GM21528 (cell line): ENCODE data around the gene NEURL1B.
"Not testable (repeated sequence)": the region's sequence is repeated elsewhere in the genome, so short reads cannot be mapped to it uniquely, and the experiment has no call there.

Experiments used
- ATAC-seq: cut with Tn5 transposase; IDR thresholded peaks from one replicate; pipeline ENCODE4 v1.9.1; 2021; ENCODE audit warnings: mild to moderate bottlenecking, moderate library complexity; ENCODE audit not compliant: unreplicated experiment, low FRiP score

NEURL1B gene, protein sequence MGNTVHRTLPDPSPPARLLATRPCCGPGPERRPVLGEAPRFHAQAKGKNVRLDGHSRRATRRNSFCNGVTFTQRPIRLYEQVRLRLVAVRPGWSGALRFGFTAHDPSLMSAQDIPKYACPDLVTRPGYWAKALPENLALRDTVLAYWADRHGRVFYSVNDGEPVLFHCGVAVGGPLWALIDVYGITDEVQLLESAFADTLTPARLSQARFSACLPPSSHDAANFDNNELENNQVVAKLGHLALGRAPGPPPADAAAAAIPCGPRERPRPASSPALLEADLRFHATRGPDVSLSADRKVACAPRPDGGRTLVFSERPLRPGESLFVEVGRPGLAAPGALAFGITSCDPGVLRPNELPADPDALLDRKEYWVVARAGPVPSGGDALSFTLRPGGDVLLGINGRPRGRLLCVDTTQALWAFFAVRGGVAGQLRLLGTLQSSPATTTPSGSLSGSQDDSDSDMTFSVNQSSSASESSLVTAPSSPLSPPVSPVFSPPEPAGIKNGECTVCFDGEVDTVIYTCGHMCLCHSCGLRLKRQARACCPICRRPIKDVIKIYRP

DNA sequence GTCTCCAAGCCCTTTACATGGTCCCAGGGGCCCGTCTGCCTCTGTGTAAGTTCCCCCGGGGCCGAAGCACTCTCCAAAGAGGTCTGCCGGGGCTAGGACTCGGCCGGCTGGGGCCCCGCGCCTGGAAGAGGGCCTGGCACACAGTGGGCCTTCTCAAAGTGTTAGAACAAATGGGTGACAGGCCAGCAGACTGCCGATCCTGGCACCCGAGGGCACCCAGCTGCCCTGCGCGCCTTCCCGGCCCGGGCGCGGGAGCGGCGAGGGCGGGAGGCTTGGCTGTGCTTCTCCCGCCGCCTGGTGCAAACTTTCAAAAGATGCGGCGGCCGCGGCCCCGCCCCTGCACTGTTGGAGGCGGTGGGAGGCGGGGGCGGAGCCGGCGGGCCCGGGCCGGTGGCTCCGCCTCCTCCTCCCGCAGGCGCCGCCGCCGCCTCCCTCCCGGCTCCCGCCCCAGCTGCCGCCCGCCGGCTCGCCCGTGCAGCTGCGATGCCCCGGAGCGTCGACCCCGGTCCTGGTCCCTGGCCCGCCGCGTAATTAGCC is at the start of gene NEURL1B:
NEURL1B (plus strand) TSS at position 442 of the 537 bp plus-strand sequence. CDS start 144 bp downstream, outside the sequence.
- peak; percentile 64 for ATAC-seq

DNA sequence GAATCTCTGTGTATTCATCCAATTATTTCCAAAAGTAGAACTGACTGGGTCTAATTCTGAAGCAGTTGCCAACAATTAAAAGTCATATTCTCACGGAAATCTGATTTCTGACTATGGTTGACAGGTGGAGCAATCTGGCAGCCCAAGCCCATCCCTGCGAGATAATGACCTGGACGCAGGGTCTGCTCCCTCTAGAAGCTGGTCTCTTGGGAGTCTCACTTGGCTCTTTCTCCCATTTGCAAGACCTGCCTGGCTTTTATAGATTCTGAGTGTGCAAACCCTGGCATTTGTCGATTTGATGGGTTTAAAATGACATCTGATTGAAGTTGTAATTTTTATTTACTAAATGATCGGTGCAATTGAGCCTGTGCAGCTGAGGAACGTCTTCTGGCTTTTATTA is 49.4 kb upstream of the NEURL1B start:
- ATAC-seq: no peak

DNA sequence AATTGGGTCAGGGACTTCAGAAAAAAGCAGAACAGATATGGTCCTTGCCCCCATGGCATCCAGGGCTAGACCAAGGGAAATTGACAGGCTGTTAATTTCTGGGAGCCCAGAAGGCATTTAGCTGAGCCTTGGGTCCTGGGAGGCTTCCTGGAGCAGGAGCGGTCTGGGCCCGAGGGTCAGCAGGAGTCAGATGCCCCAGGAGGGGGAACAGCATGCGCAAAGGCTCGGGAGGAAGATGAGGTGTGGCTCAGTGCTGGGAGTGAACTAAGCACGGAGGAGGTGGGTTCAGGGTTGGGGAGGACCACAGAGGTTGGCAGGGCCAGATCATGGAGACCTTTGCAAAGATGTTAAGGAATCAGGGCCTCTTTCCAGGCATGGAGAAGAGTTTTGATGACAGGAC is 48.2 kb upstream of the NEURL1B start:
- ATAC-seq: no peak

DNA sequence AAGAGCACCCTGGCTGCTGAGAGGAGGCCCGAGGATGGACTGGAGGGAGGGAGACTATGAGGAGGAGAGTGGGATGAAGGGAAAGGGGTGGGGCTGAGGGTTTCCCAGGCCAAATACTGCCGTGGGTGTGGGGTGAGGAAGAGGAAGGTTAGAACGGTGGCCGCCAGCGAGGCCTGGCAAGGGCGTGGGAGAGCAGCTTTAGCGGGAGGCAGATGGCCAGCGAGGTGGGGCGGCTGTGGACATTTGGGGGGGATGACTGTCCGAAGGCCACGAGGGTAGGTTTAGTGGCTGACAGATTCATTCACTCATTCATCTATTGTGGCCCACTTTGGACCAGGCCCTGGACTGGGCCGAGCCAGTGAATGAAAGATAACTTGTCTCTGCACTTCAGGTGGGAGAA is 47.8 kb upstream of the NEURL1B start:
- ATAC-seq: no peak

DNA sequence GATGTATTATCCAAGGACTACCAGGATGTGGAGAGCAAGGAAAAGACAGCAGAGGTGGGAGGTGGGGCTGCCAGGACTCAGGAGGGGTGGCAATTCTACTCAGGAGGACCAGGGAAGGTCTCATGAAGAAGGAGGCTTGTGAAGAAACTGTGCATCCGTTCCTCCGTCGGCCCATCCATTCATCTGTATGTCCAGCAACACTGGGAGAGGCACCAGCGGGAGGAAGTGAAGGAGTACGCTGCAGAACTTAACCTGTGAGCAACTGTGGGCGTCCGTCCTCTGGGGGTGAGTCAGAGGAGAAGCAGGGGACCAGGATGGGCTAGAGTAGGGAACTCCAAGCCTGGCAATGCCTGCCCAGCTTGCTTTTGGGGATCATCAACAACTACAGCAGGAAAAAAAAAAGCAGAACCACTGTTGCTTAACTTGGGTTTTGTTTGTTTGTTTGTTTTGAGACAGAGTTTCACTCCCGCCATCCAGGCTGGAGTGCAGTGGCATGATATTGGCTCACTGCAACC is 47.3 kb upstream of the NEURL1B start:
- ATAC-seq: no peak

DNA sequence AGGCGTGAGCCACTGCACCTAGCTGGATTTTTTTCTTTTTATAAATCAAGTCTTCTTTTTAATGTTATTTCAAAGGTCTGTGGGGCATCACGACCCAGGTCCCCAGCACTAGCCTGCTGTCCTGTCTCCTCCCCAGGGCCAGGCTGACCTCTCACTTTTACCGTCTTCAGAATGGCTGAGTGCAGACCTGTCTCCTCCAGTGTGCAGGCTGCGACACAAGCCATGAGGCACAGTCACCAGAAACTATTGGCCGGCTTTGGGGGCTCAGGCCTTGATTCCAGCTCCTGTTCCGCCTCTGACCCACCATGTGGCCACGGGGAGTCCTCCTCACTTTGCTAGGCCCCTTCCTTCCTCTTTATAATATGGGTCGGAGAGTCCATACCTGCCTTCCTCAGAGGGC is 46.6 kb upstream of the NEURL1B start:
- no peak for ATAC-seq

DNA sequence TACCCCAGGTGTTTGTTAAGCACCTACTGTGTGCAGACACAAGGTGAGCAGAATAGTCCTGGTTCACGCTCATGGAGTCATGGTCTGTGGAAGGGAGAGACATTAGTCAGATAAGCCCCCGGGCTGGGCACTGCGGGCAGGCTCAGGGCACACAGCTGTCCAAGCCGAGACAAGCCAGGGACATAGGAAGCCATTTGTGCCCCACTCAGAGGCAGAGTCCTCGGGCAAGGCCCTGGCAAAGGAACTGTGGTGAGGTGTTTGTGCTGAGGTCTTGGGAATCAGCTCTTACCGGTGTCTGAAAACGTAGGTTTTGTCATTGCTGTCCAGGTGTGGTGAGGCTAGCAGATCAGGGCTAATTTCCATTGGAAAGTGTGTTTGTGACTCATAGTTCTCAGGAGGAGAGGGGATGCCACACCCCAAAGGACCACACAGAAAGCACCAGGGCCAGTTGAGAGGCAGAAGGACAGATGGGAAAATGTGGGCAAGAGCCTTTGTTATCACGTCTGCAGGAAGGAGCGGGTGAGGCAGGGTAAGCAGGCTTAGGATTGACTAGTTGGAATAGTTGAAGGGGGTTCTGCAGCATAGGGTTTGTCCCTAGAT is 46.1 kb upstream of the NEURL1B start:
- ATAC-seq: no peak

DNA sequence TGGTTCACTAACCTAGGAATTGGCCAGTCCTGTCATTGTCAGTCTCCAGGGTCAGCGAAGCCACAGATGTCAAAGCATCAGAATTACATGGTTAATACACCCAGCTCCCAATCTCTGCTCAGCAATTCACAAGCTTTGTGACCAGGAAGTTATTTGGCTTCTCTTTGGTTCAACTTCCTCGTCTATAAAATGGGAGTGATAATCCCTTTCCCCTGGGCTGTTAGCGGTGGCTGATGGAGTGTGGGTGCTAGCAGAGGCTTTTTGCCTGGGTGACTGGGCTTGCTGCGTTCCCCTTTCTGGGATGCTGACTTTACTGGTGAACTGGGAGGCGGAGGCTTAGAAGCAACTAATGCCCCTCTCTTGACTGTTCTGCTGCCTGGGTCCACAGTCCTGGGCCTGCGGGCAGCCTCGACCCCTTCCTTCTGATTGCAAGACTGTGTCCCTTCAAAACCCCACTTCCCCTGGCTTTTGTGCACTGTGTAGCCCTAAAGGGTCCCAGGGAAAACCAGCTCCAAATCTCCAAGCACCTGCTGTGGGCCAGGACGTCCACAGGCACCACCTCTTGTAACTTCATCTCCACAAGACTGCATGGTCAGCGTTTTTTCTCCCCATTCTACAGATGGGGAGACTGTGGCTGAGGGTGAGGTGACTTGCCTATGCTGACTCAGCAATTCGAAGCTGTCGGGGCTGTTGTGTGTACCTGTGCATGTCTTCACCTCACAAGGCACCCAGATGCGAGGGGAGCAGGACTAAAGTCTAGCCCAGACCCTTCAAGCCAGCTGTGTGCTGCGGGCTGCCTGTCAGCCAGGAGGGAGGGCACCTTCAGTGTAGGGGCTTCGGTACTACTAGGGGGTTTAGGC is 45.2 kb upstream of the NEURL1B start:
- ATAC-seq: no peak

DNA sequence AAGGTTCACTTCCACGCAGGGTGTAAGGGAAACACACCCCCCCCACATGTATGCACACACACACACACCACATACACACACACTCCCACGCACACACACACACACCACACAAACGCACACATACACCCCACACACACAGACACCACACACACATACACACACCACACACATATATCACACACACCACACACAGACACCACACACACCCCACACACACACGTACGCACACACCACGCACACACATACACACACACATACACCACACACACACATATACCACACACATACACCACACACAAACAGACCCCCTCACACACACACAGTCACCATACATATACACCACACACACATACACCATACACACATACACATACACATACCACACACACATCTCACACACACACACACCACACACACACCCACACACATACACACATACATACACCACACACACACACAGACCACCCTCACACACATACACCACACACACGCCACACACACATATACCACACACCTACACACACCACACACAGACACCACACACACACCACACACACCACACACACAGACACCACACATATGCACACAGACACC is 44.3 kb upstream of the NEURL1B start:
- ATAC-seq: no peak

DNA sequence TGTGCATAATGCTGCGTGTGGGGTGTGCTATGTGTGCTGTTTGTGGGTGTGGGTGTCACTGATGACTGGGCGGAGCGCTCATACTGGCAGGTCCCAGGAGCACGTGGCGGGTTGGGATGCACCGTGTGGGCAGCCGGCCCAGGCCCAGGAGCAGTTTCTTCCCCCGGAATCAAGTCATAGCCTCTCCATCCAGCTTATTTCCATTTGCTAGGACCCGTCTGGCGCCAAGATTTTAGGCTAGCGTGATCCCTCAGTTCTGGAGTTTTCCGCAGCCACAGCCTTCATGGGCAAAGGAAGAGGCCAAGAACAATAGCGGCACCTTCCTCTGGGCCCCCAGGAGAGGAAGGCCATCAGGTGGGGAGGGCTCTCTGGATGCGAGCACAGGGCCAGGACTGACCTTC is 43.3 kb upstream of the NEURL1B start:
- ATAC-seq: no peak

DNA sequence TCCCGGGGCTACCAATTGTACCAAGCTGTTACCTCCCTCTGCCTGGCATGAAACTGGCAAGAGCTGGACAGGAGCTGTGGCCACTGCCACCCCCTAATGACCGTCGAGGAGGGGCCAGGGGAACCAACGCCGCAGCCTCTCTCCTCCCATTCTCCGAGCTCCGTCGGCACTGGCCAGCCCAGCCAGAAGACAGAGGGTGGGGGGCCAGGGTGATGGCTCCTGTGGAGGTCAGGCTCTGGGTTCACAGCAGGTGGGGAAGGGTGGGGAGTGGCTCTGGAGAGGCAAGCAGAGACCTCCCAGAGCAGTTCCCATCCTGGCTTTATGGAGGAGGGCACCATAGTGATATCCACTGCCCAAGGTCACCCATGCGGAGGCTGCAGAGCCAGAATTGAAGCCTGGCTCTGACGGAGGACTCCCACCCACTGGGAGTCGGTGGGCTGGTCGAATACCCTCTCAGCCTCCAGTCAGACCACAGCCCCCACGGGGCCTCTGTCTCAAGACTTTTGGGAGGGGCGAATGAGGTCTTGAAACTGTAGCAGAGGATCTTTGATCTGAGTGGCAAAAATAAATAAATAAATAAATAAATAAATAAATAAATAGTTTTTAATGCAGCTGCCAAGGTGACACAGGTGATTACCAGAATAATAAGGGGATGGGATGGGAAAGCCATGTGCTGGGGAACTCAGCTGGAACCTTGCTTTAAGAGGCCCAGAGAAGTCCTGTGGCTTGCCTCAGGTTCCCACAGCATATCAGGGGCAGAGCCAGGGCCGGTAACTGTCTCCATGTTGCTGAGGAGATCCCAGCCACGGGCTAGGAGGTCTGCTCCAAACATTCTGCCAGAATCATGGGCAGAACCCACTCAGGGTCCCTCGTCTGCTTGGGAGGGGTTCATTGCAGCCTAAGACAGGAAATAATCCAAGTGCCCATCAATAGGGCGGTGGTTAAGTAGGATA is 42.5 kb upstream of the NEURL1B start:
- ATAC-seq: no peak

DNA sequence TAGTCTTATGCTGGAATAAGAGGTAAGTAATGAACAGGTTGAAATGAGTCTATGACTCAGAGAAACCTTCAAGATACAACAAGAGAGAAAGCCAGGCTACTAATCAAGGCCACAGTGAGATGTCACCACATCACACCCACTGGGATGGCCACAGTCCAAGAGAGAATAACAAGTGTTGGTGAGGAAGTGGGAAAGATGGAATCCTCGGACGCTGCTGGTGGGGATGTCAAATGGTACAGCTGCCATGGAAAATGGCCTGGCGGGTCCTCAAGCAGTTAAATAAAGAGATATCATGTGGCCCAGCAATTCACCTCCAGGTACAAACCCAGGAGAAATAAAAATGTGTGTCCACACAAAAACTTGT is 41.9 kb upstream of the NEURL1B start:
- no peak for ATAC-seq

DNA sequence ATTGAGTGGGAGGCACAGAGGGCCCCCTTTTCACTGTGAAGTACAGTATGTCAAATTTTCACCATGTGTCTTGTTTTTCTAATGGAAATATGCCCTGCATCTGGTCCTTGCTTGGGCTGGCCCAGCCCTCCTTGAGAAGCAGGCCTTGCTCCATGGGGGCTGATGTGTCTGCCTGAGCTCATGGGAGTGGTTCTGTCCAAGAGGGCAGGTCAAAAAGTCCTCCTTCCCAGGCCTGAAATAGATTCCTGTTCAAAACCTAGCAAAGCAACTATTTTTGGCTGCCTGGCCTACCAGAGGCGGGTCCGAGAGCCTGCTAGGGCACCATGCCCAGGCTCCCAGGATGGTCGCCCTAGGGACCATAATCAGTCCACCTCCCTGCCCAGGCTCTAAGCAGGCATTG is 40.5 kb upstream of the NEURL1B start:
- ATAC-seq: no peak

DNA sequence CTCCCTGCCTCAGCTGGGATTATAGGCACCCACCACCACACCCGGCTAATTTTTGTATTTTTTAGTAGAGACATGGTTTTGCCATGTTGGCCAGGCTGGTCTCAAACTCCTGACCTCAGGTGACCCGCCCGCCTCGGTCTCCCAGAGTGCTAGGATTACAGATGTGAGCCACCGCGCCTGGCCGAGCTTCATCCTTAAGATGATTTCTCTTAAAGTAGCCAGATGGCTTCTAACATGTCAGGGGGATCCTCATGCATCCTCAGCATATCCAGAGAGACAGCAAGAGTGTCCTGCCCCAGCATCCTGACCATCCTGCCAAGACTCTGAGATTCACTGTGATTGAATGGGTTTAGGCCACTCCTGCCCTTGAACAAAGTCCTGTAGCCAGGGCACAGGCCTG is 39.5 kb upstream of the NEURL1B start:
- not testable (repeated sequence) for ATAC-seq

DNA sequence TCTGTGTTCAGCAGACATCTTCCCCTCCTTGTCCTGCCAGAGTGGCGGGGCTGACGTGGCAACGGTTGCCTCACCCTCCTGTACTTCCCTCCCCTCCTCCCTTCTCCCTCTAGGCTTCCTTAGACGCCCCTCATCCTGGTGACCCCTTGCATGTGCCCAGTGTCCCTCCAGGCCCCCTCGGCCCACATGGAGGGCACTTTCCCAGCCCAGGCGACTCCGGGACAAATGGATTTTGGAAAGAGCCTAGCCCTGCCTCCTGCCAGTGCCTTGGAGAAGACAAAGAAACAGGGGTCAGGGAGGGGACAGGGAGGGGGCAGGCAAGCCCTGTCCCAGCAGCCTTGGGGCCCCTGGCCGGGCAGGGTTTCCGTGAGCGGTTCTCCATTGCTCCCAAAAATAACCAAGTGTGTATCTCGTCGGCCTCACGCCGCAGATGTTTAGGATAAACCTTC is 38.3 kb upstream of the NEURL1B start:
- ATAC-seq: no peak

DNA sequence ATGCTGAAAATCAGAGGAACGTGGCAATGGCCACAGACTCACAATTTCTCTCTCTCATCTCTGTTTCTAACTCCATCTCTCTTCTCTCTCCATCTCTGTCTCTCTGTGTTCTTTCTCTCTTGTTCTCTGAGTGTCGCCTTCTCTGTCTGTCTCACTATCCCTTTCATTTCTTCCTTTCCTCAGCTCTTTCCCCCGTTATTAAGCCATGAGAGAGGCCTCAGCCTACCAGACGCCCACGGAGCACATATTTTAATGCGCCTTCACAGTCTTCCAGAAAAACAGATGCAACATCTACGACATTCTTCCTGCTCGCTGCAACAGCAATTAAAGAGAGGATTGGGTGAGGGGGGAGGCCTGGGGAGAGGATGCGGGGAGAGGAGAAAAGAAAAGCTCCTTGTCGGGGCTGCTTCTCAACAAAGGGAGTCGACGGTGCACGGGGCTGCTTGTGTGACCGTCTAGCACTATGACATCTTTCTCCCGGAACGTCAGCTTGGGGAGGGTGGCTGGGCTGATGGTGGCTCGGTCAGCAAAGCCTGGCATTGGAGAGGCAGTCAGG is 37.7 kb upstream of the NEURL1B start:
- ATAC-seq: no peak

DNA sequence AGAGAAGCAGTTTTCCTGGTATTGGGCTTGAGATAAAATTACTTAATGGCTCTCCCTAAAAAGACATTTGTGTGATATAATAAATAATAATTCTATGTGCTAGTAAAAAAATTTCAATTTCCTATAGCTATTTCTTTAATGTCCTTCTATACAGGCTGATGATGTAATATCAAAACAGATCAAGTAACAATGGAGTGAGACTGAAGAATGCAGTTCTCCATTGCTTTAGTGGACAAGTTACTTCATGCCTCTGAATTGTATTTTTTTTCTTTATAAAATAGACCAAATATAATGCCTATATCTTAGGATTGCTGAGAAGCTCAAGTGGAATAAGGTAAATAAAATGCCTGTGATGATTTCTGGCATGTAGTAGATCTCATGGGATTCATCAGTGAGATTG is 35.6 kb upstream of the NEURL1B start:
- ATAC-seq: no peak

DNA sequence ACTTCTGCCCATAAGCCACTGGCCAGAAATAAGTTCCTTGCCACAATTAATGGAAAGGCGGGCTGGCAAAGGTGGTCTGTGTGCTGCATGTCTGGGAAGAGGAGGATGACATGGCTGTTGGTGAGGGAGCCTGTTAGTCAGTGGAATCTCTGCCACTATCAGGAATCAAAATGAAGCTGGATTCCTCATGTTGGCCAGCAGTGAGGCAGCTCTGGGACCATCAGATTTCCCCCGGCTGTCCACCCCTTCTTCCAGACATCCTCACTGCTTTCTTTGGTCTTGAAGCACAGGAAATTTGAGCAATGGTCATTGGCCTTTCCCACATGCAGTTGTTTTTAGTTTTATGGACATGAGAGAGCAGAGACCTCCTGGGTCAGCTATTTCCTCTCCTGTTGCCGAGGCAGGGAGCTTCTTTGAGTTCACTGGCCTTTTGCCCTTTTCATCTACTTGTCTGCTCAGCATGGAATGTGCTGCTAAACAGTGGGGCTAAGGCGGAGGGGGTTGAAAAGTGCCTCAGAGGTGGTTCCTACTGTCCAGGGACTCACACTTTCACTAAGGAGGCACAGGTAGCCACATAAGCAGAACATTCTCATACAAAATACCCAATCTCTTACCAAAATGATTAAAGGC is 34.8 kb upstream of the NEURL1B start:
- no peak for ATAC-seq
